Uterus (tissue), 4 donors: ENCODE results near the gene EML1. TPM values are rescaled to one million over a fixed set of nuclear protein-coding genes. Genes with fewer than 3 reads are reported as not detected.

Source experiments
- DNase-seq, 2 donors: peaks; one replicate each; pipeline ENCODE4 v3.0.0-alpha.2; 2019 to 2020
- H3K27ac ChIP-seq, 2 donors: fragments of 200-600 bp; sonication (generic); 1 replicate in 1 of 2; 2 replicates in 1 of 2; pipeline ENCODE4 v1.5.1; 2016 to 2018
- H3K27me3 ChIP-seq, 2 donors: fragments of 200-600 bp; sonication (generic); one replicate each; pipeline ENCODE4 v1.5.1; 2018 to 2019; ENCODE audit warnings: control low read depth in 1 of 2
- H3K36me3 ChIP-seq, 2 donors: fragments of 200-600 bp; sonication (generic); one replicate each; pipeline ENCODE4 v1.5.1; 2019; ENCODE audit warnings: control low read depth in 1 of 2
- H3K4me1 ChIP-seq, 2 donors: fragments of 200-600 bp; sonication (generic); one replicate each; pipeline ENCODE4 v1.5.1; 2018 to 2019; ENCODE audit warnings: control low read depth in 1 of 2
- H3K4me3 ChIP-seq, 2 donors: fragments of 200-600 bp; sonication (generic); 1 replicate in 1 of 2; 2 replicates in 1 of 2; pipeline ENCODE4 v1.5.1; 2018 to 2019; ENCODE audit warnings: mild to moderate bottlenecking in 1 of 2
- H3K9me3 ChIP-seq, 2 donors: fragments of 200-600 bp; sonication (generic); one replicate each; pipeline ENCODE4 v1.5.1; 2019; ENCODE audit warnings: control low read depth in 1 of 2
- POLR2A ChIP-seq, 2 donors: fragments of 450-650 bp; IDR thresholded peaks; one replicate each; pipeline ENCODE4 v1.6.1; 2016; ENCODE audit warnings: antibody characterized with exemption in 2 of 2, mild to moderate bottlenecking in 1 of 2, moderate library complexity in 1 of 2
- intact Hi-C: fragments of 100-400 bp; cut with DNase I; formaldehyde crosslinking; loops from one replicate; pipeline ENCODE4 v1.15.1; 2023; ENCODE audit warnings: low total_unique reads
- total RNA-seq, 4 donors: library from RNA; depleted of rRNA in 3 of 4; stranded (reverse); fragments of >200 nt in 3 of 4; gene quantifications; one replicate each; pipeline versions ENCODE4 v1.1.0 to v1.2.4, GENCODE V29; 2014 to 2023
- TF ChIP-seq, protein P1 (sequence below), 4 experiments: fragments of 200-600 bp in 2 of 4; fragments of 450-650 bp in 2 of 4; sonication (generic) in 2 of 4; IDR thresholded peaks; one replicate each; pipeline ENCODE4 v1.5.1; 2016 to 2019; ENCODE audit warnings: antibody characterized with exemption in 4 of 4, mild to moderate bottlenecking in 2 of 4, moderate library complexity in 1 of 4
- donor health status: DM: yes; HTN: yes; CAD: no.

EML1 gene
- total RNA-seq, 4 donors from 2014 or later, result 51.4 to 184 (median 84.4) TPM

DNA sequence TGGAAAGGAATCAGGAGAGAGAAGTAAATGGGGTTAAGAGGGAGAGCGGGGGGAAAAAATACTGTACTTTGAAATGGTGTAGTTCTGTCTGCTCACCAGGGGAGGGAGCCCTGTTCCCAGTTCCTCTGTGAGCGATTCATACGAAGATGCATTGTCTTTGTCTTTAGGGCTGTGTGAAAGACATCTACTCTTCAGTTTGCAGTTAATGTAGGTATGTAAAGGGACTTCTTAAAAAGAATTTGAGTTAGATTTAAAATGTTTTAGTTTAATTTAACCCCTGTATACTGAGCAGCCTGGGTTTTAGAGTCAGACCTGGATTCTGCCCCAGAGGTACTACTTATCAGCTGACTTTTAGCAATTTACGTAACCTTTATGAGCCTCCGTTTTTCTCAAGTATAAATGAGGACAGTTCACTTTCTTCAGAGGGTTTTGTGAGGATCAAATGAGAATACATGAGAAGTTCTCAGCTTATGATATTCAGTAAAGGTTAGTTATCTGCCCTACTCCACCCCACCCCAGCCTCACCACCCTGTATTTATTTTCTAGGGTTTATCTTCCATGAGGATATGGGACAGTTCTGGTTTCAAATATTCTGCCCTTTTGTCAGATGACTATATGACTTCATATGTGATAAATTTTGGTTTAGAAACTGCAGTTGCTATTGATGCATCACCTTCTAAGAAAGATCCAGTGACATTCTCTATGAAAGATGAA, 189.5 kb downstream of the EML1 start:
- peak overlapping the region in 1 of 2 donors; percentile 30 for H3K27ac ChIP-seq
- no peak for TF ChIP-seq POLR2A (IDR thresholded peaks at IDR 0.05)
- TF ChIP-seq, protein P1, sequence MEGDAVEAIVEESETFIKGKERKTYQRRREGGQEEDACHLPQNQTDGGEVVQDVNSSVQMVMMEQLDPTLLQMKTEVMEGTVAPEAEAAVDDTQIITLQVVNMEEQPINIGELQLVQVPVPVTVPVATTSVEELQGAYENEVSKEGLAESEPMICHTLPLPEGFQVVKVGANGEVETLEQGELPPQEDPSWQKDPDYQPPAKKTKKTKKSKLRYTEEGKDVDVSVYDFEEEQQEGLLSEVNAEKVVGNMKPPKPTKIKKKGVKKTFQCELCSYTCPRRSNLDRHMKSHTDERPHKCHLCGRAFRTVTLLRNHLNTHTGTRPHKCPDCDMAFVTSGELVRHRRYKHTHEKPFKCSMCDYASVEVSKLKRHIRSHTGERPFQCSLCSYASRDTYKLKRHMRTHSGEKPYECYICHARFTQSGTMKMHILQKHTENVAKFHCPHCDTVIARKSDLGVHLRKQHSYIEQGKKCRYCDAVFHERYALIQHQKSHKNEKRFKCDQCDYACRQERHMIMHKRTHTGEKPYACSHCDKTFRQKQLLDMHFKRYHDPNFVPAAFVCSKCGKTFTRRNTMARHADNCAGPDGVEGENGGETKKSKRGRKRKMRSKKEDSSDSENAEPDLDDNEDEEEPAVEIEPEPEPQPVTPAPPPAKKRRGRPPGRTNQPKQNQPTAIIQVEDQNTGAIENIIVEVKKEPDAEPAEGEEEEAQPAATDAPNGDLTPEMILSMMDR (IDR thresholded peaks at IDR 0.05), result peak; percentile 85 to 93 (median 90)
- H3K4me3 ChIP-seq, result no peak overlapping the region
- DNase-seq, result peak; percentile 55 to 58
- H3K27me3 ChIP-seq, result no peaks in the 10 kb centered on the region
- no peaks in the 10 kb centered on the region for H3K9me3 ChIP-seq
- no peaks in the 10 kb centered on the region for H3K4me1 ChIP-seq
- intact Hi-C loops, result loop anchor here (5.0 to 10.0 kb wide), 2 partner anchors 125 to 192 kb away; no protein-coding TSS in a partner anchor
- H3K36me3 ChIP-seq, result no peaks in the 10 kb centered on the region

DNA sequence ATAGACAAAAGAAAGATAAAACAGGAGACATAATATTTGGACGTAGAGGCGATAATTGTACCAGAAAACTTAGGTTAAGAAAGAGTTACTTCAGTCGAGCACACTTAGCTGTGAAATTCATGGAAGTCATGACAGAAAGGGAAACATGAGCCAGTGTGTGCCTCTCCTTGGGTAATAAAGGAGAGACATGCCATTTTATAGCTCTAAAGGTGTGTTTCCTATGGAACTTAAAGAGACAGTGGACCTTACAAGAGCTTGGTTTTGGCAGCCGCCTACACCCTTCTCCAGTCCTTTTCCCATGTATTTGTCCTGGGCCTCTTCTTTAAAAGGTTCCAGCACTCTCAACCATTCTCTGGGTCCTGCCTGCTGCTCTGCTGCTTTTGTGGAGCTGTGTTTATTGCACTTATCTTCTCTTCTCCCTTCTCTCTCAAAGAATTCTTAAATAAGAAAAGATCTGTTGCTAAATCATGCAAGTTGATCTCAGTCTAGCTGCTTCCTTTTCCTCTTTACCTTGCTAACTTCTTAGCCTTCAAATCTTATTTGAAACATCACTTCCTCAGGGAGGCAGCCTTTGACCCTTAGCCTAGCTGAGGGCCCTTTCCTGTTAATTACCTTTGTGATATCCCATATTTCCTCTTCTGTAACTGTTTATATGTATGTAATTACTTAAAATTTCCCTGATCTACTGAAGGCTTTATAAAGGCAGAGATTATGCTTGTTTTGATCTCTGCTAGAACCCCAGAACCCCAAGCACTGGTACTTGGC, 190.2 kb downstream of the EML1 start:
- no peak overlapping the region for H3K27ac ChIP-seq

DNA sequence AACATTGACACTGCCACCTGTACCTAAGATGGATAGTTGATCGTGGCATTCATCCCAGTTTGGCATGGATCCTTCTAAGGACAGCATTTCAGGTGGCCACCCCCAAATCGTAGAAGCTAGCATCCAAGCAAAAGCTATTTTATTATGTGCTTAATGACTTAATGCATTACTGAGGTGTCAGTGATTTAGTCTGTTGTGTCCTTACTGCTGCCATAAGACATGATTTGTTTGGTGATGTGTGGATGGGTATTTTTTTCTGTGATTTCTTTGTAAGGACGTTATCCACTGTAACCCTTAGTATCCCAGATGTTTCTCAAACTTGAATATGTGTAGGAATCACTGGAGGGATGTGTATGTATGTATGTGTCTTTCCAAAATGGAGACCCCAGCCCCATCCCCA, 190.8 kb downstream of the EML1 start:
- H3K4me1 ChIP-seq, result no peaks in the 10 kb centered on the region
- H3K9me3 ChIP-seq, result no peaks in the 10 kb centered on the region
- no peaks in the 10 kb centered on the region for H3K36me3 ChIP-seq
- no peak for DNase-seq
- H3K27ac ChIP-seq, result no peak overlapping the region
- no peak overlapping the region for H3K4me3 ChIP-seq
- TF ChIP-seq, protein P1 (IDR thresholded peaks at IDR 0.05), result no peak
- TF ChIP-seq POLR2A (IDR thresholded peaks at IDR 0.05), result no peak
- H3K27me3 ChIP-seq, result no peaks in the 10 kb centered on the region
- intact Hi-C loops, result loop anchor here (5.0 to 10.0 kb wide), 2 partner anchors 123 to 191 kb away; no protein-coding TSS in a partner anchor

More for the DNA sequence above, 190.2 kb downstream of the EML1 start:
- Histone ChIP-seq H3K9me3 (no peaks in the 10 kb centered on the region), H3K36me3 (no peaks in the 10 kb centered on the region), H3K4me1 (no peaks in the 10 kb centered on the region), H3K27me3 (no peaks in the 10 kb centered on the region), H3K4me3 (no peak overlapping the region)
- intact Hi-C loops, result loop anchor here (5.0 to 10.0 kb wide), 2 partner anchors 124 to 191 kb away; no protein-coding TSS in a partner anchor
- no peak for TF ChIP-seq POLR2A (IDR thresholded peaks at IDR 0.05)
- TF ChIP-seq, protein P1 (IDR thresholded peaks at IDR 0.05), result no peak
- DNase-seq, result no peak

DNA sequence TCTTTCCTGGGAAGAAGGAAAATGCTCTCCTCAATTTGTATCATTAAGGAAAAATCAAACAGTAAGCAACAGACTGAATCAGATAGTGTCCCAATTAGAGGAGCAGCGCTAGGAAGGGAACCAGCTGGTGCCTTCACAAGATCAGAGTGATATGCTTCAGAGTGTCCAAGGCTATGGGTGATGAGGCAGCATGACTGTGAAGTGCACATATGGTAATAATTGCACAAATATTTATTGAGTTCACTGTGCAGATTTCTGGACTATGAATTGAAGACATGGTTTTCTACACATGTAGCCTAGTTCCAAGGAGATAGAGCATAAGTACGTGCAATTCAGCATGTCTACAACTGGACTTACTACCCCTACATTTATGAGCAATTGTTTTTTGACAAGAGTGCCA, 193.2 kb downstream of the EML1 start:
- no peaks in the 10 kb centered on the region for H3K27me3 ChIP-seq
- no peak overlapping the region for H3K4me3 ChIP-seq
- no peak overlapping the region for H3K27ac ChIP-seq
- H3K36me3 ChIP-seq, result no peaks in the 10 kb centered on the region
- TF ChIP-seq POLR2A (IDR thresholded peaks at IDR 0.05), result no peak
- TF ChIP-seq, protein P1 (IDR thresholded peaks at IDR 0.05), result no peak
- DNase-seq, result no peak
- intact Hi-C loops, result loop anchor here (10.0 kb wide), 1 partner anchor 188 kb away; no protein-coding TSS in a partner anchor
- no peaks in the 10 kb centered on the region for H3K9me3 ChIP-seq
- H3K4me1 ChIP-seq, result no peaks in the 10 kb centered on the region

DNA sequence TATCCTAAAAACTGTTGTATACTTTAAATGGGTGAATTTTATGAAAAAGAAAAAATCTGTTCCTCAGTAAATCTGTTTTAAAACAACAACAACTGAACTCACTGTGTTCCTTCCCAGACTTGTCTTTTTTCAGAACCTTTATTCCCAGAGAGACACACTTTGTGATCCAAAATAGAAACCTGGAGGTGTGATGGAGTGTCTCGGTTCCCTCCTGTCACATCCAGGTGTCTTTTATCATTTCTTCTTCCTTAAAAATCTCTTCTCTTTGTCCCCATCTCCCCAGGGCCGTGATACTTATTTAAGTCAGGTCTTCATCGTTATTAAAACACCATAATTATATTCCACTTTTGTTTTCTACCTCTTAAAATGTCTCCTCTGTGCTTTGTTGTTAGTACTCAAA, 195.8 kb downstream of the EML1 start:
- no peak for DNase-seq
- intact Hi-C loops, result loop anchor here (10.0 kb wide), 1 partner anchor 186 kb away; no protein-coding TSS in a partner anchor
- Histone ChIP-seq H3K4me1 (no peaks in the 10 kb centered on the region), H3K27me3 (no peaks in the 10 kb centered on the region), H3K9me3 (no peaks in the 10 kb centered on the region), H3K4me3 (no peak overlapping the region), H3K27ac (no peak overlapping the region), H3K36me3 (no peaks in the 10 kb centered on the region)
- TF ChIP-seq POLR2A (IDR thresholded peaks at IDR 0.05), result no peak
- TF ChIP-seq, protein P1 (IDR thresholded peaks at IDR 0.05), result no peak
